ENCODE results near the gene DCP1A.

The DCP1A gene

DNA sequence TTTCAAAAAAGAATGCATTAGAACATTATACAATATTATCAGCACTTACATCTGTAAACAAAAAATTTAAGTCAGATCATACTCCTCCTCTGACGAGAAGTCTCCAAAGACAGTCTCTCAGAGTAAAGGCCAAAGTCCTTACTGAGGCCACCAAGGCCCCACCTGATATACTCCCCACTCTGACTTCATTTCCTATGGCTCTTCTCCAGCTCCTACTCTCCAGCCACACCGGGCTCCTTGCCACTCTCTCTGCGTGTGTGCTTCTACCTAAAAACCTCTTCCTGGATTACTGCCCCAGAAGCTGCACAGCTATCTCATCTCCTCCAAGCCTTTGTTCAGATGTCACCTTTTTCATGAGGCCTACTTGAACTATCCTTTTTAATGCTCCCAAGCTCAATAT, 5.0 kb downstream of the DCP1A start:
- no peak for ATAC-seq
- TF ChIP-seq ZFP3 (CRISPR knock-in tag; IDR thresholded peaks at IDR 0.05) (no peak), ZFP30 (CRISPR knock-in tag; IDR thresholded peaks at IDR 0.05) (no peak), ESRRG (CRISPR knock-in tag; IDR thresholded peaks at IDR 0.05) (no peak)
- TF ChIP-seq, protein P1, sequence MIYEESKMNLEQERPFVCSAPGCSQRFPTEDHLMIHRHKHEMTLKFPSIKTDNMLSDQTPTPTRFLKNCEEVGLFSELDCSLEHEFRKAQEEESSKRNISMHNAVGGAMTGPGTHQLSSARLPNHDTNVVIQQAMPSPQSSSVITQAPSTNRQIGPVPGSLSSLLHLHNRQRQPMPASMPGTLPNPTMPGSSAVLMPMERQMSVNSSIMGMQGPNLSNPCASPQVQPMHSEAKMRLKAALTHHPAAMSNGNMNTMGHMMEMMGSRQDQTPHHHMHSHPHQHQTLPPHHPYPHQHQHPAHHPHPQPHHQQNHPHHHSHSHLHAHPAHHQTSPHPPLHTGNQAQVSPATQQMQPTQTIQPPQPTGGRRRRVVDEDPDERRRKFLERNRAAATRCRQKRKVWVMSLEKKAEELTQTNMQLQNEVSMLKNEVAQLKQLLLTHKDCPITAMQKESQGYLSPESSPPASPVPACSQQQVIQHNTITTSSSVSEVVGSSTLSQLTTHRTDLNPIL (CRISPR knock-in tag; IDR thresholded peaks at IDR 0.05; ENCODE audit: low read depth), result no peak

GRCh38 chr3:53337167-53337940, 10.0 kb downstream of the DCP1A start:
- ATAC-seq, result no peak
- TF ChIP-seq ISL1 (CRISPR knock-in tag; IDR thresholded peaks at IDR 0.05) (no peak), ZC3H10 (CRISPR knock-in tag; IDR thresholded peaks at IDR 0.05) (no peak), ZFP30 (CRISPR knock-in tag; IDR thresholded peaks at IDR 0.05) (no peak), GLIS3 (CRISPR knock-in tag; IDR thresholded peaks at IDR 0.05) (no peak), ZFP3 (CRISPR knock-in tag; IDR thresholded peaks at IDR 0.05) (no peak), SNAI2 (CRISPR knock-in tag; IDR thresholded peaks at IDR 0.05) (no peak), ARNTL (CRISPR knock-in tag; IDR thresholded peaks at IDR 0.05; ENCODE audit: borderline replicate concordance, low read depth) (no peak), OSR1 (CRISPR knock-in tag; IDR thresholded peaks at IDR 0.05) (no peak), ZNF70 (CRISPR knock-in tag; IDR thresholded peaks at IDR 0.05) (no peak), ZNF8 (CRISPR knock-in tag; IDR thresholded peaks at IDR 0.05) (no peak), TCF4 (CRISPR knock-in tag; IDR thresholded peaks at IDR 0.05; ENCODE audit: borderline replicate concordance) (no peak), RARB (CRISPR knock-in tag; IDR thresholded peaks at IDR 0.05) (no peak), ZNF565 (CRISPR knock-in tag; conservative IDR thresholded peaks at IDR 0.05; ENCODE audit: low read depth) (no peak), TOX (CRISPR knock-in tag; IDR thresholded peaks at IDR 0.05; ENCODE audit: borderline replicate concordance) (no peak), PPARA (CRISPR knock-in tag; IDR thresholded peaks at IDR 0.05; ENCODE audit: borderline replicate concordance) (no peak), CSRNP3 (CRISPR knock-in tag; IDR thresholded peaks at IDR 0.05) (no peak)
- TF ChIP-seq, protein P1 (CRISPR knock-in tag; IDR thresholded peaks at IDR 0.05; ENCODE audit: low read depth), result no peak
- TF ChIP-seq, protein P2, sequence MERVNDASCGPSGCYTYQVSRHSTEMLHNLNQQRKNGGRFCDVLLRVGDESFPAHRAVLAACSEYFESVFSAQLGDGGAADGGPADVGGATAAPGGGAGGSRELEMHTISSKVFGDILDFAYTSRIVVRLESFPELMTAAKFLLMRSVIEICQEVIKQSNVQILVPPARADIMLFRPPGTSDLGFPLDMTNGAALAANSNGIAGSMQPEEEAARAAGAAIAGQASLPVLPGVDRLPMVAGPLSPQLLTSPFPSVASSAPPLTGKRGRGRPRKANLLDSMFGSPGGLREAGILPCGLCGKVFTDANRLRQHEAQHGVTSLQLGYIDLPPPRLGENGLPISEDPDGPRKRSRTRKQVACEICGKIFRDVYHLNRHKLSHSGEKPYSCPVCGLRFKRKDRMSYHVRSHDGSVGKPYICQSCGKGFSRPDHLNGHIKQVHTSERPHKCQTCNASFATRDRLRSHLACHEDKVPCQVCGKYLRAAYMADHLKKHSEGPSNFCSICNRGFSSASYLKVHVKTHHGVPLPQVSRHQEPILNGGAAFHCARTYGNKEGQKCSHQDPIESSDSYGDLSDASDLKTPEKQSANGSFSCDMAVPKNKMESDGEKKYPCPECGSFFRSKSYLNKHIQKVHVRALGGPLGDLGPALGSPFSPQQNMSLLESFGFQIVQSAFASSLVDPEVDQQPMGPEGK (CRISPR knock-in tag; IDR thresholded peaks at IDR 0.05; ENCODE audit: borderline replicate concordance), result no peak
- TF ChIP-seq, protein P3, sequence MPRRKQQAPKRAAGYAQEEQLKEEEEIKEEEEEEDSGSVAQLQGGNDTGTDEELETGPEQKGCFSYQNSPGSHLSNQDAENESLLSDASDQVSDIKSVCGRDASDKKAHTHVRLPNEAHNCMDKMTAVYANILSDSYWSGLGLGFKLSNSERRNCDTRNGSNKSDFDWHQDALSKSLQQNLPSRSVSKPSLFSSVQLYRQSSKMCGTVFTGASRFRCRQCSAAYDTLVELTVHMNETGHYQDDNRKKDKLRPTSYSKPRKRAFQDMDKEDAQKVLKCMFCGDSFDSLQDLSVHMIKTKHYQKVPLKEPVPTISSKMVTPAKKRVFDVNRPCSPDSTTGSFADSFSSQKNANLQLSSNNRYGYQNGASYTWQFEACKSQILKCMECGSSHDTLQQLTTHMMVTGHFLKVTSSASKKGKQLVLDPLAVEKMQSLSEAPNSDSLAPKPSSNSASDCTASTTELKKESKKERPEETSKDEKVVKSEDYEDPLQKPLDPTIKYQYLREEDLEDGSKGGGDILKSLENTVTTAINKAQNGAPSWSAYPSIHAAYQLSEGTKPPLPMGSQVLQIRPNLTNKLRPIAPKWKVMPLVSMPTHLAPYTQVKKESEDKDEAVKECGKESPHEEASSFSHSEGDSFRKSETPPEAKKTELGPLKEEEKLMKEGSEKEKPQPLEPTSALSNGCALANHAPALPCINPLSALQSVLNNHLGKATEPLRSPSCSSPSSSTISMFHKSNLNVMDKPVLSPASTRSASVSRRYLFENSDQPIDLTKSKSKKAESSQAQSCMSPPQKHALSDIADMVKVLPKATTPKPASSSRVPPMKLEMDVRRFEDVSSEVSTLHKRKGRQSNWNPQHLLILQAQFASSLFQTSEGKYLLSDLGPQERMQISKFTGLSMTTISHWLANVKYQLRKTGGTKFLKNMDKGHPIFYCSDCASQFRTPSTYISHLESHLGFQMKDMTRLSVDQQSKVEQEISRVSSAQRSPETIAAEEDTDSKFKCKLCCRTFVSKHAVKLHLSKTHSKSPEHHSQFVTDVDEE (CRISPR knock-in tag; IDR thresholded peaks at IDR 0.05), result no peak

DNA sequence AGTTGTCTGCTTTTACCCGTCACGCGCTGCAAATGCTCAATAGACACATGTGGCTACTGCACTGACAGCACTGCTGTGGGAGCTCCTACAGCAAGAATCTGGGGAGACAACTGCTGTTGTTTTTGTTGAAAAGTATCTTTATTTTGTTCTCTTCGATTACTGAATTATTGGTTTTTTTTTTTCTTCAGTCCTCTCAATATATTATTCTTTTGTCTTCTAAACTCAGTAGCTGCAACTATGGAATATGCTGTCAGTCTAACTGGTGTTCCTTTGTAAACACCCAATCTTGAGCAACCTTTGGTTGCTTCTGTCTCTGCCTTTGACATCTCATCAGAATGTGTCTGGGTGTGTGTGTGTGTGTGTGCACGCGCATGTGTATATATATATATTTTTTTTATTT, 12.6 kb downstream of the DCP1A start:
- TF ChIP-seq BACH2 (CRISPR knock-in tag; IDR thresholded peaks at IDR 0.05; ENCODE audit: borderline replicate concordance) (no peak), TOX (CRISPR knock-in tag; IDR thresholded peaks at IDR 0.05; ENCODE audit: borderline replicate concordance) (no peak), ZC3H10 (CRISPR knock-in tag; IDR thresholded peaks at IDR 0.05) (no peak), PPARA (CRISPR knock-in tag; IDR thresholded peaks at IDR 0.05; ENCODE audit: borderline replicate concordance) (no peak), RARB (CRISPR knock-in tag; IDR thresholded peaks at IDR 0.05) (no peak), ZFP3 (CRISPR knock-in tag; IDR thresholded peaks at IDR 0.05) (no peak)
- ATAC-seq, result no peak
